Measurements from ENCODE around the gene DCC.

DNA sequence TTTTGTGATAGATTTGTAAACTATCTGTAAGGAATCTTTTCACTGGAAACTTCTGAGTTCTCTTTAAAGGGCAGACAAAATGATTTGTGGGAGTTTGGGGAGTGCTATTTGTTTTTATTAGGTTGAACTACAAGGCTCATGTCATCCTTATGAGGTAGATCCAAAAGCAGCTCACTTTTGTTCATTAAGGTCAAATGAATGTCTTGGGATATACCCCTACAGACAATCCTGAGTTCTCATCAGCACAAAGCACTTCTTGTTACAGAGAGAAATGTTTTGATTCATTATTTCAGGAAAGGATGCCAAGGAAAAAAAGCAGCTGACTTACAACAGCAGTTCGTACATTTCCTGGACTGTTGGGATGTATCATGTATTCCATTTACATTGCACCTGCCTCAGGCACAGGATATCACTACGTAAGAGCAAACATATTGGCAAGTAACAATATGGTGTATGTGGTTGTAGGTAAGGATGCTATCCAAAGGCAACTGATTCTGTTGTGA, 68.9 kb downstream of the DCC start:
- TF ChIP-seq, protein P1, sequence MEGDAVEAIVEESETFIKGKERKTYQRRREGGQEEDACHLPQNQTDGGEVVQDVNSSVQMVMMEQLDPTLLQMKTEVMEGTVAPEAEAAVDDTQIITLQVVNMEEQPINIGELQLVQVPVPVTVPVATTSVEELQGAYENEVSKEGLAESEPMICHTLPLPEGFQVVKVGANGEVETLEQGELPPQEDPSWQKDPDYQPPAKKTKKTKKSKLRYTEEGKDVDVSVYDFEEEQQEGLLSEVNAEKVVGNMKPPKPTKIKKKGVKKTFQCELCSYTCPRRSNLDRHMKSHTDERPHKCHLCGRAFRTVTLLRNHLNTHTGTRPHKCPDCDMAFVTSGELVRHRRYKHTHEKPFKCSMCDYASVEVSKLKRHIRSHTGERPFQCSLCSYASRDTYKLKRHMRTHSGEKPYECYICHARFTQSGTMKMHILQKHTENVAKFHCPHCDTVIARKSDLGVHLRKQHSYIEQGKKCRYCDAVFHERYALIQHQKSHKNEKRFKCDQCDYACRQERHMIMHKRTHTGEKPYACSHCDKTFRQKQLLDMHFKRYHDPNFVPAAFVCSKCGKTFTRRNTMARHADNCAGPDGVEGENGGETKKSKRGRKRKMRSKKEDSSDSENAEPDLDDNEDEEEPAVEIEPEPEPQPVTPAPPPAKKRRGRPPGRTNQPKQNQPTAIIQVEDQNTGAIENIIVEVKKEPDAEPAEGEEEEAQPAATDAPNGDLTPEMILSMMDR (IDR thresholded peaks at IDR 0.05): no peak
- TF ChIP-seq POLR2A (IDR thresholded peaks at IDR 0.05): no peak

All from body of pancreas (tissue), 4 donors.